Left renal pelvis (tissue), 4 donors: ENCODE results near the gene HAUS3. TPM values are rescaled to one million over a fixed set of nuclear protein-coding genes. Genes with fewer than 3 reads are reported as not detected.

Source experiments
- DNase-seq, 4 donors: peaks; one replicate each; pipeline ENCODE4 v3.0.0-alpha.2; 2013; ENCODE audit warnings: low read depth in 4 of 4, low spot score in 3 of 4
- polyA plus RNA-seq, 4 donors: library from polyadenylated mRNA; unstranded; fragments of 120-200 nt; gene quantifications; one replicate each; pipeline ENCODE4 v1.2.1, GENCODE V29; 2013; ENCODE audit not compliant: insufficient read length in 4 of 4

The HAUS3 gene
- polyA plus RNA-seq, 4 donors: 19.0 to 22.5 (median 21.2) TPM

DNA sequence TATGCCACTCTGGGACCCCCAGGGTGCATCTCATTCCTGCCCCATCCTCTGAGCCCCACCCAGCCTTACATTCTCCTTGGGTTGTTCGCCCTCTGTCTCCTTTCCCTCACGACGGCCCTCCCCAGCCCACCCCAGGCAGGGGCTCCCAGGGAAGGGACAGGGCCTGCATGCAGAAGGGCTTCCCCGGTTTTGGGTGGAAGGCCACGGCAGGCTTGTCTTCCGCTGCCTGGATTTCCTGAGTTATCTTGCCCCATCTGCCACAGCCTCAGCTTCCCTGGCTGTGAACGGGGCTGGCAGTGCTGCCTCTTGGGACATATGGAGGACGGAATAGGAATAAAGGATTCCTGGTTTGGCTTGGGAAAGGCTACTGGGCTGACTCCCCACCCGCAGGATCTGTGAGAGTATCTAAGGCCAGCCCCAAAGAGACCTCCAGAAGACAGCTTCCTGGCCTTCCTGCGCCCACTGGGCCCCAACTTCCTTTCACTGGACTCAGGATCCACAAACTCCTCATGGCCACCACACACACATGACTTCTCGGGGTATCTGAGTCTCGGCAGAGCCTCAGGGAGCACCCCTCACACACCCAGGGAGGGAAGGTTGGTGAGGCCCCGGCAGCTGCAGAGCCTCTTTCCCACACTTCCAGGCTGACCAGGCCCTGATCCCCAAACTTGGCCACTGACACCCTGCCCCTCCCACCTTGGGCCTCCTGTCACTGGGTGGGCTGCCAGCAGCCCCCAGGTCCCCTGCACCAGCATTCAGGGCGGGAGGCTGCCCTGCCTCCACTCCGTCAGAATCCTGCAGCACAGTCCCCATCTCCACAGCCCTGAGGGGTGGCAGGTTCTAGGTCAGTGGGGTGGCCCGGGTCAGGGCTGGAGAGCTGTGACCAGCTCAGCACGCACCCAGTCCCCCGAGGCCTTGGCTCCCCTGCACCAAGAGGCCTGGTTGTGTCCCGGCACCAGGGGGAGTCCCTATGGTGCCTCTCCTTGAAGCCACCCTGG lies 23.5 kb upstream of the HAUS3 start:
- DNase-seq: no peak

DNA sequence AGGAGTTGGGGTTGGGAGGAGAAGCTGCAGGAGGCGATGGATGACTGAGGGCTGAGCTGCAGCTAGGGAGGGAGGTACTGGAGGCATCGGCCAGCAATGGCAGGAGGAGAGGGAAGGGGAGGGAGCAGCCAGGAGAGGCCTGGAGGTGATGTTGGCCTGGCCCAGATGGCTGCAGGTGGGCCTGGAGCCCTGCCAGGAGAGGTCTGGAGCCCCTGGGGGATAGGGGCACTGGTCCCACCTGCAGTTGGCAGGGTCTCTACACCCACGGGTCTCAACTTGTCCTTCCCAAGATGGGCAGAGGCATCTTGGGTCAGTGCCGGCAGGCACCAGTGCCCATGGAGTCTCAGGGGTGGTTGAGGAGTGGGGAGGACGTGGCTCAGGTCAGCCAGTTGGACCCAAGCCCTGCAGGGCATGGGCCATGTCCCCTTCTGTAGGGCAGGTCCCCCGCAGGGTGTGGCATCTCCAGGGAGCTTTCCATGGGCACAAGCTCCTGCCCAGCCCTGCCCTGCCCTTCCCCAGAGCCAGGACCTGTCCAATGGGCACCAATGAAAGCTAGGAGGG lies 22.6 kb upstream of the HAUS3 start:
- no peak for DNase-seq

DNA sequence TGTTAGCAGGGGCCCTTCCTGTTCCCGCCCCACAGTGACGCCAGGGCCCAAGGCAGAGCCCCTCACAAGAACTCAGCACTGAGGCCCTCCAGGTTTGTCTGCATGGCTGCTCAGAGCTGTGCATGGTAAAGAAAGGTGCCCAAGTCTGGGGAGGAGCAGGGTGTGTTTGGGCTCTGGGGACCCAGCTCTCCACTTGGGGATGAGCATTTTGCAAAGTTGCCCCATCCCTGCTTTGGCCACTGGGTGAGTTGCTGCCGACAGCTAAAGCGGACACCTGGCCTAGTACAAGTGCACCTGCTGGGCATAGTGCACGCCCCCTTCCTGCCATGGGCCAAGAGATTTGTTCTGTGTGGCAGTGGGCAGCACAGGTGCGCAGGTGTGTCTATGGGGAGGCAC lies 22.0 kb upstream of the HAUS3 start:
- DNase-seq: no peak

DNA sequence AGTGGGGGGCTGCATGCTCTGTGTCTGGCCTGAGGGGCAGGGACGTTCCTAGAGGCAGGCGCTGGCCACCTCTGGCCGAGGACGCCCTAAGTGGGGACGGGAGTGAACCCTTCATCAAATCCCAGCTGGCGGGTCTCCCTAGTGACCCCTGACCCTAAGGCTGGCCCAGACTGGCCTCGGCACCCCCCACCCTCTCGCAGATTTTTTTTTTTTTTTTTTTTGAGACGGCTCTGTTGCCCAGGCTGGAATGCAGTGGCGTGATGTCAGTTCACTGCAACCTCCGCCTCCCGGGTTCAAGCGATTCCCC lies 21.0 kb upstream of the HAUS3 start:
- DNase-seq: no peak

DNA sequence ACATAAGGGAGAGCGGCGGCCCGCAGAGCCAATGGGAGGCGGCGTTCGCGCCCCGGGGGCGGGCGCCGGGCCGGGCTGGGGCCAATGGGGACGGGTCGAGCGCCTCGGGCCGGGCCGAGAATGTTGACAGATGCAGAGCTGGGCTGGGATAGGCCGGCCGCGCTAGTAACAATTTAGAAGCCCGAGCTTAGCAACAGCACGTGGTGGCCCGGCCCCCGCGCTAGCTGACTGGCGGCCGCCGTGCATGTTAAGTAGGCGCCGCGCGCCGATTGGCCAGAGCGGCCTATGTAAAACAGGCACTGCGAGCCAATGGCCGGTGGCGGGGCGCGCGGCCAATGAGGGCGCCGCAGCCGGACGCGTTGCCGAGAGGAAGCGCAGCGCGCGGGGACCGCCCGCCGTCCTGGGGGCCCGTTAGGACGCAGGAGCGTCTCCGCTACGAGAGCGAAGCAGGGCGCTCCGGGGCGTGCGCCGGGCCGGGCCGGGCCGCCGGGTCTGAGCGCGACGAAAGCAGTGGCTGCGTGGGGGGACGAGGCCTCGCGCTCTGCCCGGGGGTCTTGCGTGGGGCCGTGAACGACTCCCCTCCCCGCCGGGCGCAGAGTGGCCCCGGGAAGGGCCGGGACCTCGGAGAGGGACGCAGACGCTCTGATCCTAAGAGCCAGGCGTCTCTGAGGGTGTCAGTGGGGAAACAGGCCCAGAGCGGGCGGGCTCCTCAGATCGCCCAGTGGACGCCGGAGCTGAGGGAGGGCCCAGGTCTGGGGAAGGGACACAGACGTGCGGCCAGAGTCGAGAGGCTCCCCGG lies 20.4 kb upstream of the HAUS3 start:
- peak; percentile 94 to 98 (median 98) for DNase-seq

DNA sequence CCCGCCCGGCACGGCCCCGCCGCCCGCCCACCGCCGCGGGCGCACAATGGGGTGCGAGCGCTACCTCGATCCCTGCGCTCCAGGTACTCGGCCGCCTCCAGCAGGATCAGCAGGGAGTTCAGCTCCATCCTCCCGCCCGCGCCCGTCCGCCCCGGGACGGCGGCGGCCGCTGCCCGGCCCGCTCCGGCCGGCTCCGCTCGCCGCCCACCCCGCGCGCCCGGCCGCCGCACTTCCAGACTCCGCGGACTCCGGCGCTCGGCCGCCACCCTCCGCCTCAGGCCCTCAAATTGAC lies 19.9 kb upstream of the HAUS3 start, which contains the start of gene MXD4:
MXD4 (minus strand) TSS at position 257 of the 292 bp plus-strand sequence; CDS start at position 128, 129 bp downstream.
- DNase-seq: no peak

DNA sequence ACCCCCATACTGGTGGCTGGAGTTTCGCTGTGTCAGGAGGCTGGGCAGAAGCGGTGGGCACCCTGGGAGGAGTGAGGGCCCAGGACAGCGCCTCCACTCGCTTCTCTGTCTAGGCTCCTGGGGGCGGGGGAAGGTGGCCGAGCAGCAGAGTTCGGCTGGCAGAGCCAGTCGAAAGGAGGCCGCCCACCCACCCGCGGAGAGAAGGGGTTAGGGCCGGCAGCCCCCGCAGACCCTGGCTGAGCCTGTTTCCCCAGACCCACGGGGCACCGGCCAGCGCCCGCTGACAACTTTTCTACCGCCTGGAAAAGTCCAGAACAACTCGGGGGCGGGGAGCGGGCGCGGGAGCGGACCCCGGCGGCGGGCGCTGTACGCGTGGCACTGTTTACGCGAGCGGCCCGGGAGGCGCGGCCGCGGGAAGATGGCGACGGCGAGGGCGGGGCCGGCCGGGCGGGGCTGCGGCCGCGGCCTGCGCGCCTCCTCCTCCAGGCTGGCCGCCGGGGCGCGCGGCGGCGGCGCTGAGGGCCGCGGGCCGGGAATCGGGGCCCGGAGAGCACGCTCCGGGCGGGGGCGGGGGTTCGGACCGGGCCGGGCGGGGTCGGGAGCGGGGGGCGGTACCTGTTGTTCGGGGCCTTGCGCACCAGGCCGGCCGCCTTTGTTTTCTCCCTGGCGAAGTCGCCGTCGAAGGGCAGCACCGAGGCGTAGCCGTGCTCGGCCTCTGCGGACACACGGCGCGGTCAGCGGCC lies 19.4 kb upstream of the HAUS3 start:
- no peak for DNase-seq

DNA sequence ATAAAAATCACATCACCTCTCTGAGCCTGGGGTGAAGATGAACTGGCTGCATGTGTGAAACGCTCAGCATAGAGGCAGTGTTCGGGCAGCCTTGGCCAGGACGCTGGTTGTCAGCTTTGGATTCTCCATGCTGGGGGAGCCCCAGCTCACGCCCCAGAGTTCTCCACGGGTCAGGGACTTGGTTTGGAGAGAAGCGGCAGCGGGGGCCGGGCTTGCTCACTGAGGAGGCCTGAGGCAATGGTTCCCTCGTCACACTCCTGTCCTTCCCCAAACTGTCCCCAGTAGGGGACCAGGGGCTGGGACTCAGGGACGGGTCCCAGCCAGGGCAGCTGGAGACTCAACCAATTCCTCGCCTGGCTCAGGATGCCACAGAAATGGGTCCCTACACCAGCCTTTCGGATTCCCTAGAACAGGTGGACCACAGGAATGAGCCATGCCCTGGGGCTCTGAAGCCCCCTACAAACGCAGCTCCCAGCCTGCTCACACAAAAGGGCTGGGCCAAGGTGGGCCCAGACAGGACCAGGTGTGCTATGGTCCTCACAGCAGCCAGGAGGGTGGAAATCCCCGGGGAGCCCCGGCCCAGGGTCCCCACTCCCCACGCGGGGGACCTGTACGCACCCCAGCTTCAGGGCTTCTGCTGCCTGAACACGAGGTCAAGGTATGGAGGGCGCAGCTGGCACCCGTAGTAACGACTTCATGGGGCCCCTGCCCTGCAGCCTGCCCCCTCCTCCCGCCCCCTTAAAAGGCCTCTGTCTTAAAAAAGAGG lies 18.6 kb upstream of the HAUS3 start:
- DNase-seq: no peak

DNA sequence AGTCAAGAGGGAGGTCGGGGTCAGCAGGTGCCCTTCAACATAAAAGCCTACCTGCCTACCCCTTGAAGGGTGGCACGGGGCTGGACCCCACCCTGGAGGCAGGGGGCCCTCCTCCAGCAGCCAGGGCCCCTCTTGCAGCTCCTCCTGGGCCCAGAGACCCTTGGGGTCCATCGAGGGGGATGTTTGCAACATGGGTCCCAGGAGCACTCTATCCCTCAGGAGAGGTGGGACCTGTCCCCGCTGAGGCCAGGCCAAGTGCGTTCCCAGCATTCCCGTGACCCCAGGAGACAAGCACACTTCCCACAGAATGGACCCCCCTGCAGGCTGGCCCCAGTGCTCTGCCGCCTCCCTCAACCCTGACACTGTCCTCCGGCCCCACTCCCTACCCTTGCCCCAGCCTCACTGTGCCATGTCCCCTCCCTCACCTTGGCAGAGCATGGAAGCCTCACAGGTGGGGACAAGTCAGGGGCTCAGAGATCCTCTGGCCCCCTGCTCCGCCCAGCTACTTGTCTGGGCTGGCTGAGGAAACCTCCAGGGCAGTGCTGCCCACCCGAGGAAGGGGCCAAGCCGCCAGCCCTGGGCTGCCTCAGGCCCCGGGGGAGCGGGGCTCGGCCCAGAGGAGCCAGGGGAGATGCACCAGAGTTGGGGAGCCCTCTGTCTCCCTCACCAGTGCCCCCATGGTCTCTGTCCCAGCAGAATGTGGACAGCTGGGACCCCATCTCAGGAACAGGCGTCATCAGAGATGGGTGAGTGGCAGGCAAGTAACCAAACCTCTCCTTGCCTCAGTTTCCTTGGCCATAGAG lies 17.8 kb upstream of the HAUS3 start:
- DNase-seq: no peak

DNA sequence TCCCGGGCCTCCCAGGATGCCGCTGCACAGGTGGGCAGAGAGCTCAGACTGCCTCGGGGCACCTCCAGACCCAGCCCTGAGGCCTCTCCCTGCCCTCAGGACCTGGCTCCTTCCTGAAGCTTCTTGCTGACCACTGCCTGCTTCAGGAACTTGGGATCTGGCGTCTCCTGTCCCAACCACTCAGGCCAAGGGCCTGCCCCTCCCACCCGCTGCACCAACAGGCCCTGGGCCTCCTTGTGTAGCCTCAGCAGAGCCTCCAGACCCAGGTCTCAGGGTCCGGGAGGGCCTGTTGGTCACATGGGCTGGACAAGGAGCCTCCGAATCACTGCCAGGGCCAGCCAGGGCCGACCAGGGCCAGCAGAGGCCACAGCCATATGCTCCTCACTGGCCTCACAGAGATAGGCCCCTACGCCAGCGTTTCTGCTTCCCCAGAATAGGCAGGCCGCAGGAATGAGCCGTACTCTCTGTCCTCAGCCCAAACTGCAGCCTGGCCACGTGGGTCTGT lies 17.2 kb upstream of the HAUS3 start:
- no peak for DNase-seq

DNA sequence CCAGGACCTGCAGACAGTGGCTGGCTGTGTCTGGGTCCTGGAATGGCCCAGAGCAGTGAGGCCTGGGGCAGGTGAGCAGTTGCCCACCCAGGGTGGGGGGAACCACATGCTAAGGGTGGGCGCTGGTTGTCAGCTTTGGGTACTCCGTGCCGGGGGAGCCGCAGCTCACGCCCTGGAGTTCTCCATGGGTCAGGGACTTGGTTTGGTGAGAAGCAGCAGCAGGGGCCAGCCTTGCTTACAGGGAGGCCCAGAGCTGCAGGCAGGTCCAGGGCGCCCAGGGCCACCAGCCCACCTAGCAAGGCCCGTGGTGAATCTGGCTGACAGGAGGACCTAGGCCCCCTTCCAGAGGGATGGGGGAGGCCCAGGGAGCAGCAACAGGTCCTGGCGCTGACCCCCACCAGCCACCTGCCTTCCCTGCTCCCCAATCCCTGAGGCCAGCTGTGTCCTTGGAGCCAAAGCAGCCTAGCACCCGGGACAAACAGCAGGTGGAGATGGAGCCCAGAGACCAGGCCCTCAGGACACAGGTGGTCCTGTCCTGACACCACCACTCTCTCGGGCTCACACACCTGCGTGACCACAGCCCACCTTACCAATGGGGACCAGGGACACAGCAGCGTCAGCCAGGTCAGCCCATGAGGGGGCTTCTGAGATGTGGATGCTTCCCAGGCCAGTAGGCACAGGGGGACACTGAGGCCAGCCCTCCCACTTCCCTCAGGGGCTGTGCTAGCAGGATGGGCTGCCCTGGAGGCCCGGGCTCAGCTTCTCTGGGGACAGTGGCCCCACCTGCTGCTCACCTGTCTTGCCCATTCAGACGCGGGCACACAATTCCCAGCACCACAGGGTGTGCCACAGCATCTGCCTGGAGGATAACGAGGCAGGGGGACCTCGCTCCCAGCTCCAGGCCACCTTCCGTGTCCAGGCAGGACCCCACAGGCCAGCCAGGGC lies 16.4 kb upstream of the HAUS3 start:
- no peak for DNase-seq

DNA sequence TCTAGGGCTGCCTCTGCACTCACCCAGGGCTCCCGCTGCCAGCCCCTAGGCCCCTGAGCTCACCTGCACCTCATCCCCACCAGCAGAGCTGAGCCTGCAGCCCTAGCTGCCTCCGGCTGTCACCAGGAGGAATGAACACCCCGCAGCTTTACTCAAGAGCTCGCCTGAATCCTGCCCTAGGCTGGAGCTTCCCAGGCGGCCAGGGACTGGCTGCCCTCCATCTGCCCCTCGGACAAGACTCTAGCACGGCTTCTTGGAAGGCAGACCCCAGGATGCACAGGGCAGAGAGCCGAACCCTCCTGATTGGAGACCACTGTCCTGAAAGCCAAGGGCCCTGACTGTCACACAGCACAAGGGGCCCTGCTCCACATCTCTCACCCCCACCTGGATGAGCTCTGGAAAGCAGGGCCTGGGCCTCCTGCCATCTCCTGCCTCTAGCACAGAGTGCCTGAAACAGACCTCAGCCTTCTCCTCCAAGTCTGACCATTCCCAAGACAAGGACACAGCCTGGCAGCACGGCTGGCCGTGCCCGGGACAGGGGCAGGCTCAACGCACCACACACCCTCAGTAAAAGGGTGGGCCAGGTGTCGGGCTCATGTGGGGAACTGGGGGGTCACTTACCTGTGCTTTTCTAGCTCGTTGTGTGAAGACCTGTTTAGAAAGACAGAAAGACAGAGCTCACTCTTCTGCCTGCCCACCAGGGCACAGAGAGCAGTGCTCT lies 15.6 kb upstream of the HAUS3 start:
- DNase-seq: no peak

DNA sequence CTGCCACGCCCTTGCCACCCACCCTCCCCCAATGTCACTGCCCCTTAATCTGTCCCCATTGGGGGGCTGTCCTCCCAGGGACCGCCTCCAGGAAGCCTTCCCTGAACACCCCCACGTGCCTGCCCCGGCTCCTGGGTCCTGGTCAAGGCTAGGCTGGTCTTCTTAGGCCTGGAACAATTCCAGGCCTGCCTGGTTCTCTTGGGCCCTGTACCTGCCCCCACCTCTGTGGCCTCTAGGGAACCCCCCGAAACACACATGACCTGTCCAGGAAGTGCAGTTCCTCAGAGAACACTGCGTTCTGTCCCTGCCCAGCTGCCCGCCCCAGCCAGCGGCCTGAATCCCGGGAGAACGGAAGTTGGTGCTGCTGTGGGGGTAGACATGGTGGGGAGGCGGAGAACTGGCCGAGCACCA lies 14.9 kb upstream of the HAUS3 start:
- no peak for DNase-seq

DNA sequence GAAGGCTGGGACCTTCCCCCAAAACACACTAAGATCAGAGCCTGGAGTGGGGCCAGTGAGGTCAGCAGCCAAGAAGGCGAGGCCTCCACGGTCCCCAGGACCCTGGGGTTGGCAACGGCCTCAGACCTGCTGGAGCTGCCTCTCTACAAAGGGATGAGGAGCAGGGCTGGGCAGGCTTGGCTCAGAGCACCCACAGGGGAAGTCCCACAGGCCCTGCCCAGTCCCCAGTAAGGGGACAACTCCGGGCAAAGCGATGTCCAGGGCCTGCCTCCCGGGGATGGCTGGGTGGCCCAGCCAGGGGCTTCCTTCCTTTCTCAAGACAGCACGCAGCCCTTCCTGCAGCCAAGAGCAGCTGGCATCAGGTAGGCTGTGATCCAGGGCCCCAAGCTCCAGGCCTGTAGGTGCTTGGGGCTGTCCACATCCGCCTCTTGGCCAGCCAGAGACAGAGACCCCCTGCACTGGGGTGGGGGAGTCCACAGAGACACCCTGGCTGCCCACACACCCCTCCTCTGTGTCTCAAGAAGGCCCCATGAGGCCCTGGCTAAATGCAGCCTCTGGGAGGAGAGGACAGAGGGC lies 14.3 kb upstream of the HAUS3 start:
- DNase-seq: no peak

DNA sequence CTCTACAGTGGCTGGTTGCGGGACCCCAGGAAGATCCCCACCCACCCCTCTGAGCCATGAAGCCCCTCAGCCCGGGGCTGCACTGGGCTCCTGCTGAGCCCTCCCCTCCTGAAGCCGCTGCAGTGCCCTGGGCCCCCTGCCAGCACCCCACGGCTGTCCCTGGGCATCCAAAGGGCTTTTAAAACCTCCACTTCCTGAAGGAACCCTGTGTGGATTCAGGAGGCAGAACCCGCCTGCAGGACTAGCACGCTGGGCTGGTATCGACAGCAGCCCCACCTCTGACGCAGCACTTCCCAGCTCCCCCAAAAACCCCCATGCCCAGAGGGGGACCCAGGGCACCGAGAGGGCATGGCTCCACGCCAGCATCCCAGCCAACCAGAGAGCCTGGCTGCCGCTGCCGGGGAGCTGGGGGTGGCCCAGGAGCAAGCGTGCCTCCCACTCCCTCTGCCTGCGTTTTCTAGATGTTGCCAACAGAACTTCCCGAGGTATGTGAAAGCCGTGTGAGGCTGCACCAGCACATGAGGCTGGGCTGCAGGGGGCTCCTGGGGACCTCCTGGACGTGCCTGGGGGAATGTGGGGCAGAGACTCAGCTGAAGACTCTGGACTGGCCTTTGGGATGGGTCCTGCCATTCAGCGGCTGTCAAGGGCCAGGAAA lies 13.7 kb upstream of the HAUS3 start:
- DNase-seq: no peak

DNA sequence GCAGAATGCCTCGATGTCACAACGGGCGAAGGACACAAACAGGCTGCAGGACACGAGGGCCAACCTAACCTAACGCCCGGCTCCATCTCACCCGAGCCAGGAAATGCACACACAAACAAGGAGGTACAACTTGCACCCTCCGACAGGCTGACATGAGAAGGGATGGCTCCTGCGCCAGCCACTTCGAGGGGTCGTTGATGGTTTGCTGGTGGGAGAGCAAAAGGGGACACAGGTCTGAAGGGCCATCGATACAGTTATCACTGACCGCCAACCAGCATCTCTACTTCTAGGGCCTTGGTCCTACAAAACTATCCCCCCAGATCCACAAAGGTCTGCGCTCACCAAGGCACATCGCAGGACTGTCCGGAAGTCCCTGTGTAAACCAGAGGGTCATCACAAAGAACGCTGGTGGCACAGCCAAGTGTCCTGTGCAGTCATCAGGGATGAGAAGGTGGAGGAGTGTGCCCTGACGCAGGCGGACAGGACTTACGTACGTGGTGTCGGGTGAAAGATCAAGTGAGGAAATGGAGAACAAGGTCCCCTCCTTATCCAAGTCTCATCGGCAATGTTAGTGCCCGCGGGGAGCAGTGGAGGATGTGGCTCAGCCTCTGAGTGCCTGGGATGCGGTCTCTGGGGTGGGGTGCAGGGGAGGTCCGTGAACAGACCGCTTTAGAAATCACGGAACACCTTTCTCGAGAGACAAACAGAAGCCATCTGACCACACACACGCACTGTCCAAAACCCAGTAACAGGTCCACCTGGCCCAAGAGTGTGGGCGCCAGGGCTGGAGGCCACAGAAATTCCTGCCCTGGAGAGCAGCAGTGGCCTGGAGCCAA lies 13.0 kb upstream of the HAUS3 start:
- DNase-seq: no peak
